Measurements from ENCODE around the gene SLCO2A1. TPM values are rescaled to one million over a fixed set of nuclear protein-coding genes. Genes with fewer than 3 reads are reported as not detected.

The SLCO2A1 gene
- total and polyA plus RNA-seq, 3 donors from 2014 or later, result 2.2 to 5.3 (median 2.5) TPM

DNA sequence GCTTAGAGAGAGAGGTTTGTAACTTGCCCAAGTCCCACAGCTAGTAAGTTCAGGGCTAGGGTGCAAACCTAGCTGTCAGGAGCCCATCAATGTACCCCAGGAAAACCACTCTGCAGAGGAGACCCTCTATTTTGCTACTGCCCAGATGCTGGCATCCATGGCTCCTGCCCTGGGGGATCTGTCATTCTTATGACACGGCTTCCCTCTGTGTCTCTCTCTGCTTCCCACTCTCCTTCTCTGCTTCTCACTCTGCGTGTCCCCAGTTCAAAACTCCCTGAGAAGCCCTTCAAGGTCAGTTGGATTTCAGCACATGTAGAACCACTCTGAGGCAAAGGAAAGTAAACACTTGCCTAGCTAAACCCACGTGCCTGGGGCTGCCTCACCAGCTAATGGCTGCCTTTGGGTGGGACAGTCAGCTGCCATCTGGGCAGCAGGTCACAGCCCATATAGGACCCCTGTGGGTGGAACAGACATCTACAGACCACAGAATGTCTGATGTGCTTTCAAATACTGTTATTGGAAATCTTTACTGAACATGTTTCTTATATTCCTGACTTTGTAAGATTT, 29.4 kb upstream of the SLCO2A1 start:
- no peaks in the 10 kb centered on the region for H3K9me3 ChIP-seq
- 52 to 57% methylated on average over 3 of the region's 3 CpGs for WGBS, 2 donors
- no peaks in the 10 kb centered on the region for H3K36me3 ChIP-seq (ENCODE audit: low read depth, missing control alignments)
- TF ChIP-seq POLR2A (IDR thresholded peaks at IDR 0.05) (no peak), CTCF (IDR thresholded peaks at IDR 0.05) (no peak)
- H3K4me3 ChIP-seq, result no peak overlapping the region
- no peak overlapping the region for H3K27ac ChIP-seq
- DNase-seq, result peak; percentile 13
- peaks cover 15% of the 10 kb centered on the region for H3K4me1 ChIP-seq
- H3K27me3 ChIP-seq, result no peaks in the 10 kb centered on the region
- intact Hi-C loops (cut with DNase I; ENCODE audit: low total_unique reads), result no loop called here

DNA sequence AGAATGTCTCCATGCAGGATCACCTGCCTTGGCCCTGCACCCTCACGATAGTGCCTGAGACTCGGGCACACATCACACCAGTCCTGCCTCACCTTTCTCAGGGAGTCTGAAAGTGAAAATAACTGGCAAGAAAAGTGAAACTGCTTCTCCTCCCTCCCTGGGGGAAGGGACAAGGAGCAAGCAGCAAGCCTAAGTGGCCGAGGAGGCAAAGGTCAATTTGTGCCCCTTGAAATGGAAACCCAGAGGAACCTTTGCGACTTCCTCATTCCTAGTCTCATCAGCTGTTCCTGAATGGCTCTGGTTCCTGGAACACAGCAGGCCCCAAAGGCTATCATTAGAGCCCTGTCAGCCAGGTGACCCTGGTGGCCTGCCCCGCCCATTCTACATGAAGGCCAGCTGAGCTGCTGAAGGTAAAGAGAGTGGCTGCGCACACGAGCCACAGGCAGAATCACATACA, 28.0 kb upstream of the SLCO2A1 start:
- Histone ChIP-seq H3K4me1 (peaks cover 15% of the 10 kb centered on the region), H3K36me3 (ENCODE audit: low read depth, missing control alignments) (no peaks in the 10 kb centered on the region), H3K4me3 (no peak overlapping the region), H3K9me3 (no peaks in the 10 kb centered on the region), H3K27ac (no peak overlapping the region), H3K27me3 (no peaks in the 10 kb centered on the region)
- intact Hi-C loops (cut with DNase I; ENCODE audit: low total_unique reads), result no loop called here
- 85 to 88% methylated on average over 5 to 7 of the region's 7 CpGs for WGBS, 2 donors
- no peak for TF ChIP-seq CTCF (IDR thresholded peaks at IDR 0.05)
- TF ChIP-seq POLR2A (IDR thresholded peaks at IDR 0.05), result no peak
- DNase-seq, result no peak

DNA sequence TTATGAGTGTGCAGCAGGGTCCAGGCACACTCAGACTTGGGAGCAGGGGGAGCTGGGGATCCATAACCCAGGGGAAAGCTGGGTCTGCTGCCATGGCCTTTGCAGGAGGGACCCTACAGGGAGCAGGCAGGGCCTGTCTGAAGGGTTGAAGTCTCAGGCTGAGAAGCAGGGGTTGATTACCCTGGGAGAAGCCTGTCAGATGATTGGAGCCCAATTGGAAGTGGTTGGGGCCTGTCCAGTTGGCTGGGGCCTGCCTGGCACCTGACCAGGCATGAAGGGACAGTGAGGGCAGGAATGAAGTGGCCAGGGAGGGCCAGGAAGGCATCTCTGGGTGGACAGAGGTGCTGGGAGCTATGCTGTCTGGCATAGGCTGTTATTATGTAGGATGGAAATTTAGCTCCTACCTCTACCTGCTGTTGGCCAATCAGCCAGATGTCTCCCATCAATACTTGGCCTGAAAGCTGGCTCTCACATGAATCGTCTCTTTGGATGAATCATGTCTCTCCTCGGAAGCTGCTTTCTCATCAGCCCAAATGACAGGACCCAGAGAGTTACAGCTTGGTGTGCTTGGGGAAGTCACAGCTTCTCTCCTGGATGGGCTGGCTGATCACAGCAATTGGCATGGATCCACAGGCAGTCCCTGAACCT, 27.4 kb upstream of the SLCO2A1 start:
- WGBS, 2 donors, result 70 to 91% methylated on average over 2 of the region's 2 CpGs
- Histone ChIP-seq H3K36me3 (ENCODE audit: low read depth, missing control alignments) (no peaks in the 10 kb centered on the region), H3K9me3 (no peaks in the 10 kb centered on the region), H3K27me3 (no peaks in the 10 kb centered on the region), H3K4me1 (peaks cover 15% of the 10 kb centered on the region), H3K4me3 (no peak overlapping the region), H3K27ac (no peak overlapping the region)
- no peak for TF ChIP-seq POLR2A (IDR thresholded peaks at IDR 0.05)
- no peak for TF ChIP-seq CTCF (IDR thresholded peaks at IDR 0.05)
- intact Hi-C loops (cut with DNase I; ENCODE audit: low total_unique reads), result no loop called here
- no peak for DNase-seq

DNA sequence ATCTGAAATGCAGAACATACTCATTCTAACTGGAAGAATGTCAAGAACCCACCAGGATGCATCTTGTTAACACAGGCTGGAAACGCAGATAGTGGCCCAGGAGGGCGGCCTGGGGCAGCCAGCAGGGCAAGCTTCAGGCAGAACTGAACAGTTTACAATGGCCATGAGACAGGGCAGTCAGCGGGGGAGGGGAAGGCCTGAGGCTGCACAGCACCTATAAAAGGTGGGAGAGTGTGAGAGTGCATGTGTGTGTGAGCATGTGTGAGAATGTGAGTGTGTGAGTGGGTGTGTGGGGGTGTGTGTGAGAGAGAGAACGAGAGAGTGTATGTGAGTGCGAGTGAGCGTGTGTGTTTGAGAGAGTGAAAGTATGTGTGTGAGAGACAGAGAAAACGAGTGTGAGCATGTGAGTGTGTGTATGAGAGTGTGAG, 26.8 kb upstream of the SLCO2A1 start:
- Histone ChIP-seq H3K4me3 (no peak overlapping the region), H3K36me3 (ENCODE audit: low read depth, missing control alignments) (no peaks in the 10 kb centered on the region), H3K9me3 (no peaks in the 10 kb centered on the region), H3K27me3 (no peaks in the 10 kb centered on the region), H3K4me1 (peaks cover 15% of the 10 kb centered on the region), H3K27ac (no peak overlapping the region)
- no peak for DNase-seq
- intact Hi-C loops (cut with DNase I; ENCODE audit: low total_unique reads), result no loop called here
- TF ChIP-seq CTCF (IDR thresholded peaks at IDR 0.05) (no peak), POLR2A (IDR thresholded peaks at IDR 0.05) (no peak)
- WGBS, 2 donors, result 83 to 85% methylated on average over 7 of the region's 7 CpGs

DNA sequence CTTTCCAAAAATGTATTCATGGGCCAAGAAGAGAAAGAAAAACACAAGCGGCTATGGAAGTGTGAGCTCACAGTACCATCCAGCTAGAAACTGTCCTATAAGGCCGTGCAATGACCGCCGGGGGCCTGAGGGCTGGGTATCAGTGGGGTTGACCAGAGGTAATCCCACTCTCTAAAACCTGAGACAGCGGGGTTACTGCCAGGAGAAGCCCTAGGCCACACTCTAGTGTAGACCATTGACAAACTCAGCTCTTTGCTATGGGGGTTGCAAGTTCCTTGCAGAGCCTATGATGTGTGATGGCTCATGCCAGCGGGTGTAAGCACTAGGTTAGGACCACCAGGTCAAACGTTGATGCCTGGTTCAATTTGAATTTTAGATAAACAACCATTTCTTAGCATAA, 25.9 kb upstream of the SLCO2A1 start:
- TF ChIP-seq POLR2A (IDR thresholded peaks at IDR 0.05) (no peak), CTCF (IDR thresholded peaks at IDR 0.05) (no peak)
- H3K27me3 ChIP-seq, result no peaks in the 10 kb centered on the region
- H3K4me1 ChIP-seq, result peaks cover 15% of the 10 kb centered on the region
- H3K4me3 ChIP-seq, result no peak overlapping the region
- H3K9me3 ChIP-seq, result no peaks in the 10 kb centered on the region
- no peaks in the 10 kb centered on the region for H3K36me3 ChIP-seq (ENCODE audit: low read depth, missing control alignments)
- DNase-seq, result no peak
- WGBS, 2 donors, result 90 to 93% methylated on average over 7 of the region's 7 CpGs
- H3K27ac ChIP-seq, result no peak overlapping the region
- intact Hi-C loops (cut with DNase I; ENCODE audit: low total_unique reads), result no loop called here

Measured in testis (tissue), 3 donors.